ENCODE measurements around the gene UBR4. TPM values are rescaled to one million over a fixed set of nuclear protein-coding genes. Genes with fewer than 3 reads are reported as not detected.

The UBR4 gene
- total and polyA plus RNA-seq, 2 experiments from 2014 or later: 111 to 230 TPM

GRCh38 chr1:19177811-19178210 is 32.3 kb downstream of the UBR4 start:
- TF ChIP-seq, protein P1, sequence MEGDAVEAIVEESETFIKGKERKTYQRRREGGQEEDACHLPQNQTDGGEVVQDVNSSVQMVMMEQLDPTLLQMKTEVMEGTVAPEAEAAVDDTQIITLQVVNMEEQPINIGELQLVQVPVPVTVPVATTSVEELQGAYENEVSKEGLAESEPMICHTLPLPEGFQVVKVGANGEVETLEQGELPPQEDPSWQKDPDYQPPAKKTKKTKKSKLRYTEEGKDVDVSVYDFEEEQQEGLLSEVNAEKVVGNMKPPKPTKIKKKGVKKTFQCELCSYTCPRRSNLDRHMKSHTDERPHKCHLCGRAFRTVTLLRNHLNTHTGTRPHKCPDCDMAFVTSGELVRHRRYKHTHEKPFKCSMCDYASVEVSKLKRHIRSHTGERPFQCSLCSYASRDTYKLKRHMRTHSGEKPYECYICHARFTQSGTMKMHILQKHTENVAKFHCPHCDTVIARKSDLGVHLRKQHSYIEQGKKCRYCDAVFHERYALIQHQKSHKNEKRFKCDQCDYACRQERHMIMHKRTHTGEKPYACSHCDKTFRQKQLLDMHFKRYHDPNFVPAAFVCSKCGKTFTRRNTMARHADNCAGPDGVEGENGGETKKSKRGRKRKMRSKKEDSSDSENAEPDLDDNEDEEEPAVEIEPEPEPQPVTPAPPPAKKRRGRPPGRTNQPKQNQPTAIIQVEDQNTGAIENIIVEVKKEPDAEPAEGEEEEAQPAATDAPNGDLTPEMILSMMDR (conservative IDR thresholded peaks at IDR 0.05; ENCODE audit: low read depth in 2 of 2): no peak
- TF ChIP-seq ZNF331 (CRISPR knock-in tag; IDR thresholded peaks at IDR 0.05; ENCODE audit: low read depth) (no peak), STAT1 (IDR thresholded peaks at IDR 0.05; ENCODE audit: unreplicated experiment) (no peak), ZNF114 (CRISPR knock-in tag; IDR thresholded peaks at IDR 0.05) (no peak), NANOG (IDR thresholded peaks at IDR 0.05; ENCODE audit: borderline replicate concordance) (no peak), JUNB (IDR thresholded peaks at IDR 0.05; ENCODE audit: unreplicated experiment) (no peak), POLR2AphosphoS5 (IDR thresholded peaks at IDR 0.05; ENCODE audit: low read depth) (no peak), EZH2 (IDR thresholded peaks at IDR 0.05; ENCODE audit: low read depth, unreplicated experiment) (no peak), CREB1 (CRISPR knock-in tag; IDR thresholded peaks at IDR 0.05; ENCODE audit: low read depth) (no peak), REST (IDR thresholded peaks at IDR 0.05; ENCODE audit: unreplicated experiment) (no peak), EZH2phosphoT487 (IDR thresholded peaks at IDR 0.05; ENCODE audit: unreplicated experiment) (no peak), ETS1 (IDR thresholded peaks at IDR 0.05) (no peak)
- TF ChIP-seq, protein P2, sequence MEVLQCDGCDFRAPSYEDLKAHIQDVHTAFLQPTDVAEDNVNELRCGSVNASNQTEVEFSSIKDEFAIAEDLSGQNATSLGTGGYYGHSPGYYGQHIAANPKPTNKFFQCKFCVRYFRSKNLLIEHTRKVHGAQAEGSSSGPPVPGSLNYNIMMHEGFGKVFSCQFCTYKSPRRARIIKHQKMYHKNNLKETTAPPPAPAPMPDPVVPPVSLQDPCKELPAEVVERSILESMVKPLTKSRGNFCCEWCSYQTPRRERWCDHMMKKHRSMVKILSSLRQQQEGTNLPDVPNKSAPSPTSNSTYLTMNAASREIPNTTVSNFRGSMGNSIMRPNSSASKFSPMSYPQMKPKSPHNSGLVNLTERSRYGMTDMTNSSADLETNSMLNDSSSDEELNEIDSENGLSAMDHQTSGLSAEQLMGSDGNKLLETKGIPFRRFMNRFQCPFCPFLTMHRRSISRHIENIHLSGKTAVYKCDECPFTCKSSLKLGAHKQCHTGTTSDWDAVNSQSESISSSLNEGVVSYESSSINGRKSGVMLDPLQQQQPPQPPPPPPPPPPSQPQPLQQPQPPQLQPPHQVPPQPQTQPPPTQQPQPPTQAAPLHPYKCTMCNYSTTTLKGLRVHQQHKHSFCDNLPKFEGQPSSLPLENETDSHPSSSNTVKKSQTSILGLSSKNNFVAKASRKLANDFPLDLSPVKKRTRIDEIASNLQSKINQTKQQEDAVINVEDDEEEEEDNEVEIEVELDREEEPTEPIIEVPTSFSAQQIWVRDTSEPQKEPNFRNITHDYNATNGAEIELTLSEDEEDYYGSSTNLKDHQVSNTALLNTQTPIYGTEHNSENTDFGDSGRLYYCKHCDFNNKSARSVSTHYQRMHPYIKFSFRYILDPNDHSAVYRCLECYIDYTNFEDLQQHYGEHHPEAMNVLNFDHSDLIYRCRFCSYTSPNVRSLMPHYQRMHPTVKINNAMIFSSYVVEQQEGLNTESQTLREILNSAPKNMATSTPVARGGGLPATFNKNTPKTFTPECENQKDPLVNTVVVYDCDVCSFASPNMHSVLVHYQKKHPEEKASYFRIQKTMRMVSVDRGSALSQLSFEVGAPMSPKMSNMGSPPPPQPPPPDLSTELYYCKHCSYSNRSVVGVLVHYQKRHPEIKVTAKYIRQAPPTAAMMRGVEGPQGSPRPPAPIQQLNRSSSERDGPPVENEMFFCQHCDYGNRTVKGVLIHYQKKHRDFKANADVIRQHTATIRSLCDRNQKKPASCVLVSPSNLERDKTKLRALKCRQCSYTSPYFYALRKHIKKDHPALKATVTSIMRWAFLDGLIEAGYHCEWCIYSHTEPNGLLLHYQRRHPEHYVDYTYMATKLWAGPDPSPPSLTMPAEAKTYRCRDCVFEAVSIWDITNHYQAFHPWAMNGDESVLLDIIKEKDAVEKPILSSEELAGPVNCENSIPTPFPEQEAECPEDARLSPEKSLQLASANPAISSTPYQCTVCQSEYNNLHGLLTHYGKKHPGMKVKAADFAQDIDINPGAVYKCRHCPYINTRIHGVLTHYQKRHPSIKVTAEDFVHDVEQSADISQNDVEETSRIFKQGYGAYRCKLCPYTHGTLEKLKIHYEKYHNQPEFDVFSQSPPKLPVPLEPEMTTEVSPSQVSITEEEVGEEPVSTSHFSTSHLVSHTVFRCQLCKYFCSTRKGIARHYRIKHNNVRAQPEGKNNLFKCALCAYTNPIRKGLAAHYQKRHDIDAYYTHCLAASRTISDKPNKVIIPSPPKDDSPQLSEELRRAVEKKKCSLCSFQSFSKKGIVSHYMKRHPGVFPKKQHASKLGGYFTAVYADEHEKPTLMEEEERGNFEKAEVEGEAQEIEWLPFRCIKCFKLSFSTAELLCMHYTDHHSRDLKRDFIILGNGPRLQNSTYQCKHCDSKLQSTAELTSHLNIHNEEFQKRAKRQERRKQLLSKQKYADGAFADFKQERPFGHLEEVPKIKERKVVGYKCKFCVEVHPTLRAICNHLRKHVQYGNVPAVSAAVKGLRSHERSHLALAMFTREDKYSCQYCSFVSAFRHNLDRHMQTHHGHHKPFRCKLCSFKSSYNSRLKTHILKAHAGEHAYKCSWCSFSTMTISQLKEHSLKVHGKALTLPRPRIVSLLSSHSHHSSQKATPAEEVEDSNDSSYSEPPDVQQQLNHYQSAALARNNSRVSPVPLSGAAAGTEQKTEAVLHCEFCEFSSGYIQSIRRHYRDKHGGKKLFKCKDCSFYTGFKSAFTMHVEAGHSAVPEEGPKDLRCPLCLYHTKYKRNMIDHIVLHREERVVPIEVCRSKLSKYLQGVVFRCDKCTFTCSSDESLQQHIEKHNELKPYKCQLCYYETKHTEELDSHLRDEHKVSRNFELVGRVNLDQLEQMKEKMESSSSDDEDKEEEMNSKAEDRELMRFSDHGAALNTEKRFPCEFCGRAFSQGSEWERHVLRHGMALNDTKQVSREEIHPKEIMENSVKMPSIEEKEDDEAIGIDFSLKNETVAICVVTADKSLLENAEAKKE (CRISPR knock-in tag; IDR thresholded peaks at IDR 0.05): no peak

More at GRCh38 chr1:19177811-19178210, 32.3 kb downstream of the UBR4 start:
- Histone ChIP-seq H3K27me3 (ENCODE audit: insufficient read depth) (no peaks in the 10 kb centered on the region), H3K79me2 (replicated peaks; ENCODE audit: insufficient read depth) (peaks cover 16% of the 10 kb centered on the region; the same call in 1 of the 2 replicates), H2AFZ (no peak overlapping the region), H3K9me2 (ENCODE audit: insufficient read depth) (no peaks in the 10 kb centered on the region), H3K36me3 (ENCODE audit: insufficient read depth) (peaks cover 94% of the 10 kb centered on the region), H3K4me2 (no peak overlapping the region), H3K4me1 (ENCODE audit: insufficient read depth) (no peaks in the 10 kb centered on the region), H3K4me3 (no peak overlapping the region), H4K20me1 (replicated peaks; ENCODE audit: insufficient read depth) (peaks cover 29% of the 10 kb centered on the region), H3F3A (replicated peaks; ENCODE audit: low read depth) (no peaks in the 10 kb centered on the region), H3K27ac (ENCODE audit: low read depth) (no peak overlapping the region)
- Mint-ChIP-seq H3K27ac (no peak overlapping the region), H3K9me3 (no peaks in the 10 kb centered on the region), H3K4me3 (no peak overlapping the region), H3K36me3 (ENCODE audit: low read depth) (peaks cover 88% of the 10 kb centered on the region), H3K4me1 (no peaks in the 10 kb centered on the region), H3K27me3 (ENCODE audit: insufficient read depth, low read depth, poor library complexity) (no peaks in the 10 kb centered on the region)
- DNase-seq (ENCODE audit: low spot score): no peak
- no peak for ATAC-seq

Measured in GM23338 (cell line).